Activated naive CD4-positive, alpha-beta T cell treated with anti-CD3 and anti-CD28 coated beads, Interleukin-2, amount 10 ng/mL, durations not matched to agents 7 days and 5 days (primary cell): ENCODE results near the gene FEV.

ENCODE experiments used
- CTCF ChIA-PET: fragments of 350-600 bp; sonication (Branson Sonifier 250); formaldehyde crosslinking; loops from one replicate; lab custom pipeline; 2021; ENCODE audit warnings: antibody characterized with exemption; lab: Charles Lee
- DNase-seq: peaks from one replicate; pipeline ENCODE4 v3.0.0-alpha.2; 2020
- H3K27ac Mint-ChIP-seq: one replicate; pipeline ENCODE4 v1.8.0; 2021; ENCODE audit warnings: mild to moderate bottlenecking, moderate library complexity, mixed read lengths
- H3K27me3 Mint-ChIP-seq: one replicate; pipeline ENCODE4 v1.8.0; 2021; ENCODE audit warnings: mild to moderate bottlenecking, mixed read lengths
- H3K36me3 Mint-ChIP-seq: one replicate; pipeline ENCODE4 v1.8.0; 2021; ENCODE audit warnings: mixed read lengths
- H3K4me1 Mint-ChIP-seq: one replicate; pipeline ENCODE4 v1.8.0; 2021; ENCODE audit warnings: mixed read lengths
- H3K4me3 Mint-ChIP-seq: one replicate; pipeline ENCODE4 v1.8.0; 2021; ENCODE audit warnings: mild to moderate bottlenecking, moderate library complexity, mixed read lengths
- H3K9me3 Mint-ChIP-seq: one replicate; pipeline ENCODE4 v1.8.0; 2021; ENCODE audit warnings: mixed read lengths

FEV gene

DNA sequence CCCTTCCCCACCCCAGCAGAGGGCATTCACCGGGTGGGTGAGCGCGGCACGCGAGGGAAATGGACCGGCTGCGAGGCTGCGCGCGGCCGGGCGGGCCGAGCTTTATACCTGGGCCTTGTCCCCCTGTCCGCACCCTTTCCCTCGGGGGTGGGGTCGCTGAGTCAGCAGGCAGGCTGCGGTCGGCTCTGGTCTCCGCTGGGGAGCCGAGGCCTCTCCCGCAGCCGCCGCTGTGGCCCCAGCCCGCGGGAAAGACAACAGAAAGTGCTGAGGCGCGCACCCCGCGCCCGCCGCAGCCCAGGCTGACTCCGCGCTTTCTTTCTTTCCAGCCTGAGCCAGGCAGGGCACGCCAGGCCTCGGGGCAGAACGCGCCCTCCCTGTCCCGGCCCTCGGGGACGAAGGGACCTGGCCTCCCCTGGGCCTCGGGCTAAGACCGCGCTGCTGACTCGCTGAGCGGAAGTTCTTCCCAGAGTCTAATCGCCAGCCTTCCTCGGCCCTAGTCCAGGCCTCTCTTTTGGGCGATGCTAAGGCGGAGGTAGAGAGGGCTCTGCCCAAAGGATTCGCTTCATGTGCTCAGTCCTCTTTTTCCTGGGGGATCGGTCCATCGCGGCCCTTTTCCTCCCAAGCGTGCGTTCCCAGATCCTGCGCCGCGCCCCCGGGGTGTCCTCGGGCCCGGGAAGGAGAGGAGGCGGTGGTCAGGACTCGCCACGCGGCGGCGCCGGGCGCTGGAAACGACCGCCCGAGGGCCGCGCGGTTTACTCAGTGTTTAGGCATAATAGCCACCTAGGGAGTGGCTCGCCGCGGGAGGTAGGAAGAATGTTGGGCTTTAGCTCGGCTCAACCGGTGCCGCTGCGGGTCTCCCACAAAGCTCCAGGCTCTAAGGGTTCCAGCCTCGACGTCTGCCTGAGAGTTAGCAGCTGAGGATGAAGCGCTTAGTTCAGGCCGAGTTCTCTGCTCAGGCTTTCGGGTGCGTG, 8.6 kb upstream of the FEV start, which contains the start of gene CRYBA2:
TSS of gene CRYBA2 (minus strand) at position 78 of the 971 bp plus-strand sequence. CDS start 246 bp downstream, outside the sequence.
- H3K4me1 Mint-ChIP-seq: peaks cover 10% of the 10 kb centered on the region
- H3K9me3 Mint-ChIP-seq: no peaks in the 10 kb centered on the region
- no peak within 1 kb of the TSS for H3K4me3 Mint-ChIP-seq
- peaks cover 100% of the 10 kb centered on the region for H3K27me3 Mint-ChIP-seq
- H3K27ac Mint-ChIP-seq: no peak within 1 kb of the TSS
- H3K36me3 Mint-ChIP-seq: no peaks in the 10 kb centered on the region
- no peak for DNase-seq
- CTCF ChIA-PET: interaction anchor here (0.5 to 4.7 kb wide), 11 partner anchors 12 to 163 kb away, joined by 3 to 28 read pairs (median 8); no protein-coding TSS in a partner anchor

GRCh38 chr2:218992703-218993344, 7.8 kb upstream of the FEV start:
- CTCF ChIA-PET: interaction anchor here (1.0 to 4.7 kb wide), 4 partner anchors 11 to 164 kb away, joined by 3 to 28 read pairs (median 7); no protein-coding TSS in a partner anchor
- peaks cover 10% of the 10 kb centered on the region for H3K4me1 Mint-ChIP-seq
- no peak for DNase-seq
- H3K9me3 Mint-ChIP-seq: no peaks in the 10 kb centered on the region
- peaks cover 99% of the 10 kb centered on the region for H3K27me3 Mint-ChIP-seq
- H3K36me3 Mint-ChIP-seq: no peaks in the 10 kb centered on the region
- no peak overlapping the region for H3K27ac Mint-ChIP-seq
- H3K4me3 Mint-ChIP-seq: no peak overlapping the region

DNA sequence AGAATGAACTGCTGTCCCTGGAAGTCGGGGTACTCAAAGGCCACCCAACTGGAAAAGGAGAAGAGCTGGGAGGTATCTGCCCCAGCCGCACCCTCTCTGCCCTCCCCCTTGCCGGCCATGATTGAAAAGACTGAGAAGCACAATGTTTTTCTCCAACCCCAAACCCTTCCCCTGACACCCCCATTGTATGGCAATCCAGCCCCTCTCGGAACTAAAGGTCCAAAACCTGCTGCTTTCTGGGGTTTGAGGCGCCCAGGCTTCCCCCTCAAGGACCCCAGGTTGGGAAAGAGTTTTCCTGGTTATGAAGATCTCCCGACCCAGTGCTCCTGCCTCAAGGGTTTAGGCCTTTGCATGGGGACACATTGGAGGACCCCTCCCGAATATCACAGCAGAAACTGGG, 7.2 kb upstream of the FEV start:
- Mint-ChIP-seq H3K27ac (no peak overlapping the region), H3K4me3 (no peak overlapping the region), H3K4me1 (peaks cover 10% of the 10 kb centered on the region), H3K36me3 (no peaks in the 10 kb centered on the region), H3K9me3 (no peaks in the 10 kb centered on the region), H3K27me3 (peaks cover 99% of the 10 kb centered on the region)
- CTCF ChIA-PET: interaction anchor here (1.0 to 1.2 kb wide), 2 partner anchors 10 to 12 kb away, joined by 3 read pairs; no protein-coding TSS in a partner anchor
- DNase-seq: no peak

- CTCF ChIA-PET: interaction anchor here (1.0 to 1.2 kb wide), 2 partner anchors 9 to 12 kb away, joined by 3 read pairs; no protein-coding TSS in a partner anchor
- Mint-ChIP-seq H3K4me3 (no peak overlapping the region), H3K27me3 (peaks cover 99% of the 10 kb centered on the region), H3K9me3 (no peaks in the 10 kb centered on the region), H3K36me3 (no peaks in the 10 kb centered on the region), H3K4me1 (peaks cover 10% of the 10 kb centered on the region), H3K27ac (no peak overlapping the region)
- no peak for DNase-seq
Observed at GRCh38 chr2:218991674-218992168, 6.7 kb upstream of the FEV start.

DNA sequence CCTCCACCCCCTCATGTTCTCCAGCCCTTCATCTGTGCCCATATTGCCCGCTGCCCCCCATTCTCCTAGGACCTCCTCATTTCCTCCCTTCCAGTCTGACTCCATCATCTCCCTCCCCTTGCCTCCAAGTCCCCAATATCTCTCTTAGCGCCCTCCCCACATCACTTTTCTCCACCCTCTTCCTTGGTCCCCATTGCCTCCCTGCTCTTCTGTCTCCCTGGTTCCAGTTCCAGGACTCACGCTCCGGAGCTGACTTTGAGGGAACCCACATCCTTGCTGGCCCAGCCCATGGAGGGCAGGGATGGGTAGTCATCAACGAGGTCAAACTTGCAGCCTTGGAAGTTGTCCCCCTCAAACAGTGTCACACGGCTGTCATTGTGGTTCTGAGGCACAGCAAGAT, 5.6 kb upstream of the FEV start:
- H3K27me3 Mint-ChIP-seq: peaks cover 99% of the 10 kb centered on the region
- H3K9me3 Mint-ChIP-seq: no peaks in the 10 kb centered on the region
- no peak overlapping the region for H3K27ac Mint-ChIP-seq
- H3K4me3 Mint-ChIP-seq: no peak overlapping the region
- H3K4me1 Mint-ChIP-seq: peaks cover 10% of the 10 kb centered on the region
- DNase-seq: no peak
- CTCF ChIA-PET: interaction anchor here (1.1 to 2.9 kb wide), 3 partner anchors 9 to 115 kb away, joined by 3 to 13 read pairs (median 5); no protein-coding TSS in a partner anchor
- no peaks in the 10 kb centered on the region for H3K36me3 Mint-ChIP-seq

- Mint-ChIP-seq H3K4me3 (no peak overlapping the region), H3K9me3 (no peaks in the 10 kb centered on the region), H3K4me1 (peaks cover 8% of the 10 kb centered on the region), H3K27me3 (peaks cover 99% of the 10 kb centered on the region), H3K36me3 (no peaks in the 10 kb centered on the region), H3K27ac (no peak overlapping the region)
- no peak for DNase-seq
- CTCF ChIA-PET: interaction anchor here (1.1 to 2.9 kb wide), 3 partner anchors 8 to 114 kb away, joined by 3 to 13 read pairs (median 5); no protein-coding TSS in a partner anchor
Observed at GRCh38 chr2:218990052-218990451, 5.1 kb upstream of the FEV start.

DNA sequence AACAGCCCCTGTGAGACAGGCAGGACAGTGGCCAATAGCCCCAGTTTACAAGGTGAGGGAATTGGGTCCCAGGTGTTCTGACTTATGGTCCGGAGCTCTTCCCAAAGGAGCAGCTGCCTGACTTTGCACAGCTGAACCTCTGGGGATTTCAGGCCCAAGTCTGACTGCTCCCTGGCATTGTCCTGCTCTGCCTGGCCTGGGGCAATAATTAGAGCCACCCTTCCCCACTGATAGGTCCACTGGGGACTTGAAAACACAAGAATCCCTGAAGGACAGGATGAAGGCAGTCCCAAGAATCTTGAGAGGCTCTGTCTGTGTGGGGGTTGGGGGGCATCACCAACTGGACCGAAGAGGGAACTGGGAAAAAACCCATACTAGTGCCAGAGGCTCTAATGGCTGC, 3.7 kb upstream of the FEV start:
- Mint-ChIP-seq H3K4me1 (peaks cover 8% of the 10 kb centered on the region), H3K4me3 (no peak overlapping the region), H3K27ac (no peak overlapping the region), H3K9me3 (no peaks in the 10 kb centered on the region), H3K27me3 (peaks cover 99% of the 10 kb centered on the region), H3K36me3 (no peaks in the 10 kb centered on the region)
- CTCF ChIA-PET: interaction anchor here (1.3 to 2.9 kb wide), 3 partner anchors 8 to 166 kb away, joined by 3 to 13 read pairs (median 6); no protein-coding TSS in a partner anchor
- DNase-seq: no peak

GRCh38 chr2:218988164-218988563, 3.2 kb upstream of the FEV start:
- no peak for DNase-seq
- Mint-ChIP-seq H3K9me3 (no peaks in the 10 kb centered on the region), H3K4me3 (no peak overlapping the region), H3K27me3 (peaks cover 99% of the 10 kb centered on the region), H3K4me1 (peaks cover 9% of the 10 kb centered on the region), H3K27ac (no peak overlapping the region), H3K36me3 (no peaks in the 10 kb centered on the region)
- CTCF ChIA-PET: interaction anchor here (1.3 to 1.8 kb wide), 2 partner anchors 9 to 166 kb away, joined by 3 to 6 read pairs; no protein-coding TSS in a partner anchor

DNA sequence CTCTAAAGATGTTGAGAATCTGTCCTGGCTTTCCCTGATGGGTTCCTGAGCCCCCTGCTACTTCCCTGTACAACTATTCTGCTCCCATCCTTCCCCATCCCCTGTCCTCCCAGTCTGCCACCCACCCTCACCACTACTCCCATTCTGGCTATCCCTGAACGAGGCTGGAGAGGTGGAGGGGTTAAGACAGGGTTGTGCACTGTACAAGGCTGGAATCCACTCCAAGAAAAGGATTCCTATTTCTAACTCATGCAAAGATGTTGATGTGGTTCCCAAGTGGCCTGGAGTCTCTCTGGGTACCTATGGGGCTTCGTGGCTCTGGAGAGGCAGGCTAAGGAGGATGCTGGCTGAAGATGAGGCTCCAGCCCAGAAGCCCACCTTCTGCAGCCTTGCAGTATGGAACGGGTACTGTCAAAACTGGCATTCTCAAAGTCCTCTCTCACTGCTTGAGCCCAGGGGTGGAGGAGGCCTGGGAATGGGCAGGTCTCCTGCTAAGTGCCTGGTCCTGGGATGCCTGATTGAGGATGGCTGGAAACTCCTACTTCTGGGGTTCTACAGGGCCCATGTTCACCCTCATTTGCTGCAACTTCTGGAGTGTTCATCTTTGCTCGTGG, 1.3 kb upstream of the FEV start:
- CTCF ChIA-PET: no interaction called here
- no peak overlapping the region for H3K27ac Mint-ChIP-seq
- H3K4me1 Mint-ChIP-seq: peaks cover 17% of the 10 kb centered on the region
- H3K4me3 Mint-ChIP-seq: no peak overlapping the region
- H3K27me3 Mint-ChIP-seq: peaks cover 99% of the 10 kb centered on the region
- peaks cover 1% of the 10 kb centered on the region for H3K36me3 Mint-ChIP-seq
- no peaks in the 10 kb centered on the region for H3K9me3 Mint-ChIP-seq
- DNase-seq: no peak

DNA sequence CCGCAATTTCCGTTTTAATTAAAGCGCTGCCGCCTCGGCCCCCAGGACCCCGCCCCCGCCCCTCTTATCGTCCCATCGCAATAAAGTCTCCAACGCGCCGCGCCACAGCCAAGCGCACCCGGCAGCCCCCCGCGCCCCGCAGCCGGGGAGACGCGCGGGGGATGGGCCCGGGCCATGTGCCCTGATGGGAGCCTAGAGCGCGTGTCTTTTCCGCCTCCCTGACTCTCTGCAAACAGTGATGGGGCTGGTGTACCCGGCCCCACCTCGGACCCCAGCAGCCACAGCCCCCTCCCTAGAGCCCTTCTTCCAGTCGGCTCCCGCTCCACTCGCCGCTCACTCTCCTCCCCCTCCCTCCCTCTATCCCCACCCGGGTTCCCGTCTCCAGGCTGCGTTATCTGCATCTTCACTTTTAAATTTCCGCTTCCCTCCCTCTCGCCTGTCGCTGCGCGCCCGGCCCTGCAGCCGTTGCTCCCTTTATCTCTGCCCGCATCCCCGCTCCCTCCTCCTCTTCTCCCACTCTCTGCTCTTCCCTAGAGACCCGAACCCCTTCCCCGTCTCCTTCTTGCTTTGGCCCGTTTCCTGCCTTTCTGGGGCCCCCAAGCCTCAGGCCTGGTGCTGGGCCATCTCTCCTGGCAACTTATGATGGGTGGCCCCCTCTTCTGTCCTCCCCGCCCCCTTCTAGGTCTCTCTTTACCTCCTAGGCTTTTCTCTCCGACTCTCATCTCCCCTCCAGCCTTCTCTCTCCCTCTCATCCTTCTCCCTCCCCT, 524 bp upstream of the FEV start:
- Mint-ChIP-seq H3K27me3 (peaks cover 98% of the 10 kb centered on the region), H3K4me1 (peaks cover 22% of the 10 kb centered on the region), H3K27ac (no peak overlapping the region), H3K4me3 (no peak overlapping the region), H3K36me3 (peaks cover 4% of the 10 kb centered on the region), H3K9me3 (no peaks in the 10 kb centered on the region)
- no peak for DNase-seq
- CTCF ChIA-PET: no interaction called here

DNA sequence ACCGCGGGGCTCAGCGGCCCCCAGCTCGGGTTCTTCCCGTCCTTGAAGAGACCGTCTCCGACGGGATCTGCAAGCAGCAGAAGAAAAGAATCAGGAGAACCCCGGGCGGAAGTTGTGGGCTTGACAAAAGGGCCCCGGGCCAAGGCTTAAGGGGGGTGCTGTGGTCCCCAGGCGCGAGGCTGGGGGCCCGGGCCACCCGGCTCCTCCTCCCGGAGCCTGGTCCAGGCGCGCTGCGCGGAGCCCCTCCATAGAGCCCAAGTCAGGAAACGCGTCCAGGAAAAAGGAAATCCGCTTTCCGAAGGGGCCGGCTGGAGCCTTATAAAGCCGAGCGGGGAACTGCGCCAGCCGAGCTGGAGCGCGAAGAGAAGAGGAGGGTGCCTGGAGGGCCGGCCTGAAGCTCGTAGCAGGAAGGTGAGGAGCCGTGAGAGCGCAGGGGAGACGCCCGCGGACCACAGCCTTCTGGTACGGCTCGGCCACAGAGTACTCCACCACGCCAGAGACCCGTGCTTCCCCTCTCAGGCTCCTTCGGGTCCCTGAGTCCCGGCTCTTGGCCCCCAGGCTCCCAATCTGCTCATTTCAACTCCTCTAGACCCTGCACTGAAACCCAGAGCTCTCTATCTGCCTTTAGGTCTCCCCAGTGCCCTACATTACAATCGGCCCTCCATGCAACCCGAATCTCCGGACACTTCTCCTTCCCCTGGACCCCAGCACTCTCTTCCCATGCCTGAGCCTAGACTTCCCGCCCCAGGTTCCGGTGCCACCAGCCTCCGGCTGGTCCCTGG, 554 bp downstream of the FEV start:
- peaks cover 29% of the 10 kb centered on the region for H3K4me1 Mint-ChIP-seq
- no peak for DNase-seq
- H3K27me3 Mint-ChIP-seq: peaks cover 98% of the 10 kb centered on the region
- no peaks in the 10 kb centered on the region for H3K9me3 Mint-ChIP-seq
- H3K36me3 Mint-ChIP-seq: peaks cover 4% of the 10 kb centered on the region
- H3K27ac Mint-ChIP-seq: peak overlapping the region; percentile 52
- CTCF ChIA-PET: interaction anchor here (0.9 kb wide), 1 partner anchor 10 kb away, joined by 3 read pairs; no protein-coding TSS in a partner anchor
- H3K4me3 Mint-ChIP-seq: no peak overlapping the region

GRCh38 chr2:218983934-218984238, 1.1 kb downstream of the FEV start:
- DNase-seq: no peak
- CTCF ChIA-PET: interaction anchor here (0.9 to 1.2 kb wide), 2 partner anchors 11 to 86 kb away, joined by 3 read pairs; no protein-coding TSS in a partner anchor
- H3K36me3 Mint-ChIP-seq: peaks cover 4% of the 10 kb centered on the region
- no peaks in the 10 kb centered on the region for H3K9me3 Mint-ChIP-seq
- peaks cover 98% of the 10 kb centered on the region for H3K27me3 Mint-ChIP-seq
- H3K4me3 Mint-ChIP-seq: no peak overlapping the region
- peaks cover 29% of the 10 kb centered on the region for H3K4me1 Mint-ChIP-seq
- H3K27ac Mint-ChIP-seq: no peak overlapping the region
